NCI-H1930 (cell line): ENCODE measurements around the gene LLCFC1.

Source experiments
- DNase-seq, 2 experiments: peaks; one replicate each; lab custom pipeline; 2025; lab: John Stamatoyannopoulos, UW

The LLCFC1 gene

GRCh38 chr7:142910481-142910880 lies 28.8 kb upstream of the LLCFC1 start:
- DNase-seq, result no peak

GRCh38 chr7:142913051-142913450 lies 26.2 kb upstream of the LLCFC1 start:
- no peak for DNase-seq

DNA sequence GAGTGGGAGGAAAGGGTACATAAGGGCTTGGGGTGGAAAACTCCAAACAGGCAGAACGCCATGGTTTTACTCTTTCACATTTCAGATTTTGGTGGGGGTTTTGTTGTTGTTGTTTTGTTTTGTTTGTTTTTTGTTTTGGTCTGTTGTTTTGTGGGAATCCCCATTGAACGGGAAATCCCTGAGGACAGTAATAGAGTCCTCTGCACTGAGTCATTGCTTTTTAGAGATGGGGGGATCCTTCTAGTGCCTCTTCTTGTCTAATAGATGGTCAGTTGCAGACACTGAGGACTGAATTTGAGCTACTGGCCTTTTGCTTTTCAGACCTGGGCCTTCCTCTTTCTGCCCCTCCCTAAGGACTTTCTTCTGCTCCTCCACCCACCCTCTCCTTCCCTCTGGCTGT lies 25.7 kb upstream of the LLCFC1 start:
- DNase-seq, result no peak

DNA sequence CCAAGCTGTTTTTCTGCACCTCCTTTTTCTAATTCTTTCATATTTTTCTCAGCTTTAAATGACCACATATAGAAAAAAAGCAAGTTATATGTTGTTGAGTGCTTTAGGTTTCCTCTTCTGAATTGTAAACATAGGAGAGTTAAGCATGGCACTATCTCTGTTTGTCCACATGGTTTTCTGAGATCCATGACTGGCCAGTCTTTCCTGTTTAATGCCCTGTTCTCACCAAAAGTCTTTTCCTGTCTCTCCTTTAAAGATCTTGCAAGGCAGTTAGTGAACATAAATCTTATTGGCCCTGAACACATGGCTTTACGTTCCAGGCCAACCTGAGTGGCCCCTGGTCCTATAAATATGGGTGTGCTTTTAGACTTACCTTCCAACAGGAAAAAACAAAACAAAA lies 25.2 kb upstream of the LLCFC1 start:
- DNase-seq, result no peak

GRCh38 chr7:142915315-142915714 lies 24.0 kb upstream of the LLCFC1 start:
- no peak for DNase-seq

DNA sequence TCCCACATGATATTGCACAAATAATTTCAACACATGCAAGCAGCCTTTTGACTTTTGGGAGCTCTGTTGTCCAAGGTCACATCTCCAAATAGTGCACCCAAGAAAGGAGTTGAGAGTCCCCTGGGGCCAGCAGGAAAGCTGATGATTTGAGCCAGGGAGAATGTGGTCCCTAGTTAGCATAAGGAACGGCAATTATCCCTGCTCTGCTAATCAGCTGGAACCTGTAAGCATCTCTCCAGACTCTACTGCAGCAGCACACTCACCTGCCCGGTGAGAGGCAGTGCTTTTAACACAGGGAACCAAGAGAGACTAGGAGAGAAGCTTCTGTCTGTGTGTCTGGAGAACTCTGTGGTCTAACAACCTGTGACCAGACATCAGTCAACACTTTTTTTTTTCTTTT lies 22.8 kb upstream of the LLCFC1 start:
- no peak for DNase-seq

DNA sequence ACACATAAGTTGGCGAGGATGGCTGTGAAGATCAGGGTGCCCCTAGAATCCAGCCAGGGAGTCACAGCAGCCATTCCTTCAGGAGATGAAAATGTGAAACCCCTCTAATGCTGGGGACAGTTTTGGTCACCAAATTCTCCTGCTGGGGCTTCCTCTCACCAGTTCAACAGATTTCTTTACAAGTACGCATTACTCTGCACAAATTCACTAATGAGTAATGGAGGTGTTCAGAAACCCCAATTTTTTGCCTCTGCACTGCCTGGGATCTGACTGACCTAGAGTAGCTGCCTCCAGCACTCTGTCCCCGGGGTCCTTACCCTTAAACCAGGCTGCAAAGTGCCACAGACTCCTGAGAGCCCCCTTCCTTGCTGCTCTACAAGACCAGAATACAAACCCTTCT lies 21.8 kb upstream of the LLCFC1 start:
- DNase-seq, result no peak

- no peak for DNase-seq
Observed at GRCh38 chr7:142918901-142919300, 20.4 kb upstream of the LLCFC1 start.

GRCh38 chr7:142919656-142920055 lies 19.6 kb upstream of the LLCFC1 start:
- DNase-seq, result no peak

- no peak for DNase-seq
Observed at GRCh38 chr7:142923391-142923790, 15.9 kb upstream of the LLCFC1 start.

DNA sequence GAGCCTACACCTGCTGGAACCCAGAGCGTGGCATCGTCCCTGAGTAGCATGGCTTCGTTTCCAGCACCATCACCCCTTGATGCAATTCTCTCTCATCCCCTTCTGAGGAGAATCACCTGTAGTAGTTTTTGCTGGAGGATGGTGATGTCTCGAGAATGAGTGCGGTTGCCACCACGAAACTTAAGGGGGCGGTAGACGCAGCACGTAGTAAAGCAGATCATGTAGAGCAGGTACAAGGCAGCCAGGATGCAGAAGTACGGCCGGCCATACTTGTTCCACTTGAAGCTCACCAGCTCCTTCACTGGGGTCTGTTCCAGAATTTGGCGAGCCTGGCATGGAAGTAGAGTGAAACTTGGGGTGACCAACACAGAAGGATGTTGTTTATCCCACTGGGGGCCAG lies 13.9 kb upstream of the LLCFC1 start:
- DNase-seq, result no peak

DNA sequence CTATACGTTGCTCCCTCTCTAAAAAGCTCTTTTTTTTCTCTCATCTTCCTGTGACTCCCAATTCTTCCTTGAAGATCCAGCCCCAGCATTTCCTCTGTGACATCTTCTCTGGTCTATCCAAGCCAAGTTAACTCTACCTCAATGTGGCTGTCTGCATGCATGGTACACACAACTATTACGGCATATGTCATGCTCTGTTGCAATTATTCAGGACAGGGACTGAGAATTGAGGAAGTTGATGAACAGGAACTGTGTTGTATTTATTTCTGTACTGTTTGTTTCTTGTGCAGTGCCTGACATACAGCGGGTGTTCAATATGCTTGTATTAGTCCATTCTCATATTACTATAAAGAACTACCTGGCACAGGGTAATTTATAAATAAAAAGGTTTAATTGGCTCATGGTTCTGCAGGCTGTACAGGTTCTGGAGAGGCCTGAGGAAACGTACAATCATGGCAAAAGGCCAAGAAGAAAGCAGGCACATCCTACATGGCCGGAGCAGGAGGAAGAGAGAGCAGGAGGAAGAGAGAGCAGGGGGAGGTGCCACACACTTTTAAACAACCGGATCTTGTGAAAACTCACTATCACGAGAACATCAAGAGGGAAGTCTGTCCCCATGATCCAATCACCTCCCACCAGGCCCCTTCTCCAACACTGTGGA lies 12.1 kb upstream of the LLCFC1 start:
- no peak for DNase-seq

DNA sequence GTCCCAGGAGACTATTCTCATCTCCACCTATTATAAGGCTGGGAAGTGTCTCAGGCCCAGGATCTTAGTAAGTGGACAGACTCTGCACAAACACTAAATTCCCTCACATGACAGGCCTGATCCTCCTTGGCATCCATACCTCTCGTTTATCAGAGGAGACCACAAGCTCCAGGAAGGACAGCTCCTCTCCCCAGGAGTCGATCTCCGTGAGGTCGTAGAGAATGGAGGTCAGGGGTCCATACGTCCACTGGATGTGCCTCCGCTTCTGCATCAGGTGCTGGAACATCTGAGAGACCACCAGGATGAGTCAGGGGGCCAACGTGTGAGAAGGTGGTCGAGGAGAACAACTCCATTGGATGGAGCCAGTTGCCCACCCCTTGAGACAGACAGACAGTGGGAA lies 11.3 kb upstream of the LLCFC1 start:
- no peak for DNase-seq

DNA sequence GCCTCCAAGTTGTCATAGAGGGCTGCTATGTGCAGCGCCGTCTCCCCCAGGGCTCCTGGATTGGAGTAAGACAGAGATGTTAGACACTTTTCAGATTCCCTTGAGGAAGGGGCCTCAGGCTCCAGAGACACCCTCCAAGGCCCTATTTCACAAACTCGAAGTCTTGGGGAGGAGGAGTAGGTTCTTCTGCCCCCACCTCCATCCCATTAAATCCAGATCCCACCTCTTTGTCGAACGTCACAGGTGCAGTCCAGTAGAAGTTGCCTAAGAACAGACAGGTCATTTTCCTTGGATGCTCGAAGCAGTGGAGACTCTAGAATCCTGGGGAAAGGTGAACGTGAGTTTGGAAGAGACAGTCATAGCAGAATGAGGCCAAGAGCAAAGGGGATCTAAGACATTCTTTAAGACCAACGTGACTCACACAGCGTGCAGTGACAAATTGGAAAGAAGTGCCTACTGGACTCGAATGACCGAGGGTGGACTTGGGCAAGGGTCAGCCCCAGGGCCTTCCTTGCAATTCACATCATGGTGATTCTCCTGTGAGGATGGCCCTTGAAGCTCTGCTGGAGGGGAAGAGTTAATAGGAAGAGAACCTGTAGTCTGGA lies 9.1 kb upstream of the LLCFC1 start:
- no peak for DNase-seq

DNA sequence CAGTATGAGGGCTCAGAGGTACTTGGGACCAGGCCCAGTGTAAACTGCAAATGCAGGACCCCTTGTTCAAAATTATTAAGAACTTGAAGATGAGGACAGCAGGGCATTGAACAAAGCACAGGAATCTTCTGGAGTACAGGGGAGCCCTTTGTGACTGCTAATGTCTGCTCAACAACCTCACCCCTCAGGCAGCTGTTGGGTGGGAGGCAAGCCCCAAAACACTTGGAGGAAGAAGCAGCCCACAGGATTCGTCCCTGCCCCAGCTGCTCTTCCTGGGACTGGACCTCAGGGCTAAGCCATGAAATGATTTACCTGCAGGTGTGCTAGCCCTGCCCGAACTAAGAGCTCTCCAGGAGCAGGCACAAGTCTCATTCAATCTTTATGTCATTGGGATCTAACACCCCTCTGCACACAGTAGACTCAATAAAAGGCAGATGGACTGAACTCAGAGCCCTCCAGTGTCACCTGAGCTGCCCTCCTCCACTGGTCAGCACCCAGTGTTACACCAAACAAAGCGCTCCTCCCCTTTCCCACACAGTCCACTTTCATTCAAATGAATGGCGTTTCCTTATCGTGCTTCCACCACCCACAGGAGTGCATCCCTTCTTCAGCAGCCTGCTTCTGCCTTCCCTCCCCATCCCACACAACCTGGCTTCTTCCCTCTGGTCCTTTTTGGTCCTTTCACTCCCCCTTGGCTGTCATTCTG lies 6.7 kb upstream of the LLCFC1 start:
- DNase-seq, result no peak

GRCh38 chr7:142933092-142933475 lies 6.2 kb upstream of the LLCFC1 start:
- DNase-seq, result no peak

DNA sequence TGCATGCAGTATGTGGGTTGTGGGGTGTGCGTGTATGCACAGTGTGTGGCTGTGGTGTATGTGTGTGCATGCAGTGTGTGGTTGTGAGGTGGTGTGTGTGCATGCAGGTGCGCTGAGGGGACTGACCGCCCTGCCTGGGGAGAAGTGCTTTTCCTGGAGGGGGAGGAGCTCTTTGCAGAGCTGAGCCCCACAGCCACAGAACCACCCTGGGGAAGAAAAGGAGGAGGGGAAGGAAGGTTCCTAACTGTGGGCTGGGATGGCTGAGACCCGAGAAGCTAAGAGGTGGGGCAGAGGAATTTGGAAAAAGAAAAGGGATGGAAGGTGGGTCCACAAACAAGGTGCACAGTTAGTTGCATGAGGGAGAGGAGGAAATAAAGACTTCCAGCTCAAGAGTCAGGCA lies 5.7 kb upstream of the LLCFC1 start, which contains the start of gene TRPV5:
TSS of gene TRPV5 (minus strand) at position 123 of the 400 bp plus-strand sequence. CDS start 287 bp downstream, outside the sequence.
- no peak for DNase-seq

- DNase-seq, result no peak
Observed at GRCh38 chr7:142934056-142934455, 5.2 kb upstream of the LLCFC1 start.

DNA sequence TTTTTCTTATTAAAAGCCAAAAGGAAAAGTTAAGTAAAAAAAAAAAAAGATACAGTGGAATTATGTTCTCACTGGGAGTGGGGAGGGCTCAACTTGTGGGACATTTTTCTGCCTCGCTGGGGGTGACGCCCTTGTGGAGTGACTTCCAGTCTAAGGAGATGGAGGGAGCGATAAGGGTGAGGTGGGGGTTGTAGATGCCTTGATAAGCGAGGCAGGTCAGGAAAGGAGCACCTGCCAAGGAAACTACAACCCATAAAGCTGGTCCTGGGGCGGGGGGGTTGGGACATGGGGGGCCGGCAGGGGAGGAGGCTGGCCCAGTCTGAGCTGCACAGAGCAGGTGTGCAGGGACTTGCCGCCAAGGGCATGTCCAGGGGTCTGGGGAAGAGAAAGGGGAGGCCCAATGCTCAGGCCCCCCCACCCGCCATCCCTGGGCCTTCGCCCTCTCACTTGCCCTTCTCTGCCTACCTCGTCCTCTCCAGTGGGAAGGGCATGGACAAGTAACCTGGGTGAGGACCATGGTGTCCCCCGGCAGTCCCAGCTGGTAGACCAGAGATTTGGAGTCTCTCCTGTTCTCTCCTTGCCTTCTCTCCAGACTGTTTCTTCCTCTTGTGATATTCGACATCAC lies 3.2 kb upstream of the LLCFC1 start:
- no peak for DNase-seq

- DNase-seq, result no peak
Observed at GRCh38 chr7:142938611-142939010, 673 bp upstream of the LLCFC1 start.

DNA sequence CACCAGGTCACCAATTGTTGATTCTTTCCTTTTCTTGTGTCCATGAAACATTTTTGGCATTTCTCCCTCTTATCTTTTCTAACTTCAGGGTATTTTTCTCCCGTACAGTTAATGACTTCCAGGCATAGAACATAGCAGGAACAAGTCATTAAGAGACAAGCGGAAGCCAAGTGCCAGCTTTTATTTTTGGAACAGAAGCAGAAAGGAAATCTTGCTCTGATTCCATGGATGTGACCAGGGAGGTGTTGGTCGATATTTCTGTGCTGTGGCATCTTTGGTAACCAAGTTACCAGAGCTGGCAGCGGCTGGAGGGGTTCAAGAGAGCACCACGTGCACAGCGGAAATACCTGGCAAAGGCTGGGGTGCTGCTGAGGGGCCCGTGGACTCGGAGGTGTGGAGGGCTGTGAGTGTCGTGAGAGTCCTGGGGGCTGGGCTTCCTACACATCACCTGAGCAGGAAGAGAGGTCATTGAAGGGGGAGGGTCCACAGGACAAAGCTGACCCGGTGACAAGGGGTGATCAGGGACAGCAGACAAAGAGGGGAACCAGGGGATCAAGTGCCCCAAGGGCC lies 1.8 kb downstream of the LLCFC1 start:
- DNase-seq, result no peak

DNA sequence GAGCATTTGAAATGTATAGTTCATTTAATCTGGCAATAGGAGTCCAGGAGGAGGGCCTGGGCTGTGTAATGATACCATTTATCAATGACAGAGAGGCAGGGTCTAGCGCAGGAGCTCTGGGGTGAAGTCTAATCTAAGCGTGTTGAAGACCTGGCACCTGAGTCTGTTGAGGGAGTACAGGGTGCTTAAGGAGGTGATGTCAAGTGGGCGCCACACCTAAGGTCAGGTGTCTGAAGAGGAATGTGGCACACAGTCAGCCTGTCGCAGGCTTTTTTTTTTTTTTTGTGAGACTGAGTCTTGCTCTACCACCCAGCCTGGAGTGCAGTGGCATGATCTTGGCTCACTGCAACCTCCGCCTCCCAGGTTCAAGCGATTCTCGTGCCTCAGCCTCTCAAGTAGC lies 2.3 kb downstream of the LLCFC1 start:
- no peak for DNase-seq

DNA sequence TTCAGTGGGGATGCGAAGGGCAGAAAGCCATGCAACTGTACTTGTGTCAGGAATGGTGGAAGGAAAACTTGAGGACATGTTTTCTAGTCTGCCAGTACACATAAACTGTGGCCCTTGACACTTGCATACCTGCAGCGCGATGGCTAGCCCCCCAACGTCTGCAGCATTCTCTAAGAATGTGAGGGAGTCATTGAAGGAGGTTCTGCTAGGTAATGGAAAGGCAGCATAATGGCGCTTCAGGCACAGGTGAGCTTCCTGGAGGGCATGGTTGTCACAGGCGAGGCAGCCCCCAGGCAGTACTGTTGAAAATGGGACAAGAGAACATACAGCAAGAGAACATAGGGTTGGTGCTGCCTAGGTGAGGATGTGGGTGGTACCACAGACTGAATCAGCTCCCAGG lies 3.5 kb downstream of the LLCFC1 start:
- no peak for DNase-seq
